Testis (tissue), 2 donors: ENCODE measurements around the gene UBB.

Experiments
- POLR2A ChIP-seq: fragments of 450-650 bp; IDR thresholded peaks from one replicate; pipeline ENCODE4 v1.6.1; 2017; ENCODE audit warnings: antibody characterized with exemption, mild to moderate bottlenecking, moderate library complexity
- TF ChIP-seq, protein P1 (sequence below), 3 experiments: fragments of 450-650 bp in 2 of 3; fragments of 200-600 bp in 1 of 3; sonication (generic) in 1 of 3; IDR thresholded peaks; one replicate each; pipeline ENCODE4 v1.5.1; 2016 to 2019; ENCODE audit warnings: antibody characterized with exemption in 3 of 3, mild to moderate bottlenecking in 2 of 3, moderate library complexity in 1 of 3

DNA sequence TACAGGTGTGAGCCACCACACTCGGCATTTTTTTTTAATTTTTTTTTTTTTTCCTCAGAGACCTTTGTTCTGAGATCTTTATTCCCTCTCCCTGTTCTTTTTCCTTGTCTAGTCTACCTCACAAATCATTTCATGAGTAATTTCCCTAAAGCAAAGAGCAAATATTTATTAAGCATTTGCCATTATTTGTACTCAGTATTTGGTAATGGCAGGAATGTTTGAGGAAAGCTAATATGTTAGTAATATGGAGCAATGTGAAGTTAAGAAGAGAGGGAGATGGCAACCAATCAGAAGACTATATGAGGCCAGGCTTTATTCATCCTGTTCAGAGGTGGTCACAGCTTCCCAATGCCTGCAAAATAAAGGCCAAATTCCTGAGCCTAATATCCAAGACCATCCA, 40.9 kb upstream of the UBB start:
- TF ChIP-seq, protein P1, sequence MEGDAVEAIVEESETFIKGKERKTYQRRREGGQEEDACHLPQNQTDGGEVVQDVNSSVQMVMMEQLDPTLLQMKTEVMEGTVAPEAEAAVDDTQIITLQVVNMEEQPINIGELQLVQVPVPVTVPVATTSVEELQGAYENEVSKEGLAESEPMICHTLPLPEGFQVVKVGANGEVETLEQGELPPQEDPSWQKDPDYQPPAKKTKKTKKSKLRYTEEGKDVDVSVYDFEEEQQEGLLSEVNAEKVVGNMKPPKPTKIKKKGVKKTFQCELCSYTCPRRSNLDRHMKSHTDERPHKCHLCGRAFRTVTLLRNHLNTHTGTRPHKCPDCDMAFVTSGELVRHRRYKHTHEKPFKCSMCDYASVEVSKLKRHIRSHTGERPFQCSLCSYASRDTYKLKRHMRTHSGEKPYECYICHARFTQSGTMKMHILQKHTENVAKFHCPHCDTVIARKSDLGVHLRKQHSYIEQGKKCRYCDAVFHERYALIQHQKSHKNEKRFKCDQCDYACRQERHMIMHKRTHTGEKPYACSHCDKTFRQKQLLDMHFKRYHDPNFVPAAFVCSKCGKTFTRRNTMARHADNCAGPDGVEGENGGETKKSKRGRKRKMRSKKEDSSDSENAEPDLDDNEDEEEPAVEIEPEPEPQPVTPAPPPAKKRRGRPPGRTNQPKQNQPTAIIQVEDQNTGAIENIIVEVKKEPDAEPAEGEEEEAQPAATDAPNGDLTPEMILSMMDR (IDR thresholded peaks at IDR 0.05): no peak
- no peak for TF ChIP-seq POLR2A
